HEK293 (cell line): ENCODE measurements around the gene KPTN.

Experiments
- MYNN ChIP-seq: fragments of 450-650 bp; formaldehyde crosslinking; IDR thresholded peaks from 2 replicates; pipeline ENCODE4 v1.5.1; 2016; ENCODE audit warnings: missing biosample characterization, missing genetic modification characterization, borderline replicate concordance
- WT1 ChIP-seq: fragments of 450-650 bp; formaldehyde crosslinking; IDR thresholded peaks from 2 replicates; pipeline ENCODE4 v1.5.1; 2016; ENCODE audit warnings: missing biosample characterization, missing genetic modification characterization
- YY2 ChIP-seq: fragments of 450-650 bp; formaldehyde crosslinking; IDR thresholded peaks from 2 replicates; pipeline ENCODE4 v1.5.1; 2016; ENCODE audit warnings: missing biosample characterization, missing genetic modification characterization
- ZNF146 ChIP-seq: fragments of 450-650 bp; formaldehyde crosslinking; IDR thresholded peaks from 2 replicates; pipeline ENCODE4 v1.5.1; 2016; ENCODE audit warnings: missing biosample characterization, missing genetic modification characterization
- ZNF16 ChIP-seq: fragments of 450-650 bp; formaldehyde crosslinking; IDR thresholded peaks from 2 replicates; pipeline ENCODE4 v1.5.1; 2016; ENCODE audit warnings: low read depth, missing biosample characterization, missing genetic modification characterization
- ZNF169 ChIP-seq: fragments of 450-650 bp; formaldehyde crosslinking; IDR thresholded peaks from 2 replicates; pipeline ENCODE4 v1.5.1; 2016; ENCODE audit warnings: missing biosample characterization, missing genetic modification characterization
- ZNF354C ChIP-seq: fragments of 450-650 bp; formaldehyde crosslinking; IDR thresholded peaks from 2 replicates; pipeline ENCODE4 v1.5.1; 2016; ENCODE audit warnings: missing biosample characterization, missing genetic modification characterization, low read depth, borderline replicate concordance
- ZNF600 ChIP-seq: fragments of 450-650 bp; formaldehyde crosslinking; IDR thresholded peaks from 2 replicates; pipeline ENCODE4 v1.5.1; 2016; ENCODE audit warnings: missing biosample characterization, missing genetic modification characterization
- ZNF670 ChIP-seq: fragments of 450-650 bp; formaldehyde crosslinking; IDR thresholded peaks from 2 replicates; pipeline ENCODE4 v1.5.1; 2016; ENCODE audit warnings: missing biosample characterization, missing genetic modification characterization, low read depth
- ZNF830 ChIP-seq: fragments of 450-650 bp; IDR thresholded peaks from 2 replicates; pipeline ENCODE4 v1.5.0; 2018; ENCODE audit warnings: missing biosample characterization, missing genetic modification characterization, low read depth, mild to moderate bottlenecking, moderate library complexity
- ZNF843 ChIP-seq: fragments of 450-650 bp; formaldehyde crosslinking; IDR thresholded peaks from 2 replicates; pipeline ENCODE4 v1.5.1; 2016; ENCODE audit warnings: missing biosample characterization, missing genetic modification characterization
- ZXDB ChIP-seq: fragments of 450-650 bp; formaldehyde crosslinking; IDR thresholded peaks from 2 replicates; pipeline ENCODE4 v1.5.1; 2016; ENCODE audit warnings: missing biosample characterization, missing genetic modification characterization
- TF ChIP-seq, protein P1 (sequence below): fragments of 450-650 bp; formaldehyde crosslinking; IDR thresholded peaks from 2 replicates; pipeline ENCODE4 v1.5.1; 2016; ENCODE audit warnings: missing biosample characterization, missing genetic modification characterization
- TF ChIP-seq, protein P2 (sequence below): fragments of 450-650 bp; formaldehyde crosslinking; IDR thresholded peaks from 2 replicates; pipeline ENCODE4 v1.5.1; 2017; ENCODE audit warnings: missing biosample characterization, missing genetic modification characterization
- TF ChIP-seq, protein P3 (sequence below): fragments of 450-650 bp; formaldehyde crosslinking; IDR thresholded peaks from 2 replicates; pipeline ENCODE4 v1.5.1; 2017; ENCODE audit warnings: missing biosample characterization, missing genetic modification characterization
- TF ChIP-seq, protein P4 (sequence below): fragments of 450-650 bp; formaldehyde crosslinking; IDR thresholded peaks from 2 replicates; pipeline ENCODE4 v1.5.1; 2016; ENCODE audit warnings: missing biosample characterization, missing genetic modification characterization
- TF ChIP-seq, protein P5 (sequence below): fragments of 450-650 bp; IDR thresholded peaks from 2 replicates; pipeline ENCODE4 v1.5.1; 2018; ENCODE audit warnings: missing biosample characterization, missing genetic modification characterization

The KPTN gene

DNA sequence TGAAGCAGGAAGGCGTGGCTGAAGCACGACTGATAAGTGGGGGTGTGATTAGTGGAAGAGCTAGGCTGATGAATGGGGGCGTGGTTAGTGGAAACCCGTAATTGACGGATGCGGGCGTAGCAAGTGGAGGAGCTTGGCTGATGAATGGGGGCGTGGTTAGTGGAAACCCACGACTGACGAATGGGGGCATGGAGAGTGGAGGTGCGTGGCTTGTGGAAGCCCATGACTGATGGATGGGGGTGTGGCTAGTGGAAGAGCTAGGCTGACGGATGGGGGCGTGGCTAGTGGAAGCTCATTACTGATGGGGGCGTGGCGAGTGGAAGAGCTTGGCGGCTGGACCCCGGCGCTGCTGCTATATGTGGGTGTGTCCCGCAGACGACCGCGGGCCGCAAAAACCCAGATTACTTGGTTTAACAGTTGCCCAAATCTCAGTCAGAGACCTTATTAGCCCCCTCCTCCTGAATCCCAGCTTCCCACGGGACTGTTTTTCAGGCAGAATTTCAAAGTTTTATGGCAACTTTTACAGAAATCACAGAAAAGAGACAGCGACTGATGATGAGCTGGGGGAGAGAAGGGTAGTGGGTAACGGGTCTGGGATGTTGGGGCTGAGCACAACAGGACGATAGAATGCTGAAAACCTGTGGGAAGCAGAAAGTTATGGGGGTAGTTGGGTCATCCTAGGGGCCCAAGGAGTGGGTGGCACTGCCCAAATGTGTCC is 55.7 kb downstream of the KPTN start (continued):
- TF ChIP-seq, protein P1, sequence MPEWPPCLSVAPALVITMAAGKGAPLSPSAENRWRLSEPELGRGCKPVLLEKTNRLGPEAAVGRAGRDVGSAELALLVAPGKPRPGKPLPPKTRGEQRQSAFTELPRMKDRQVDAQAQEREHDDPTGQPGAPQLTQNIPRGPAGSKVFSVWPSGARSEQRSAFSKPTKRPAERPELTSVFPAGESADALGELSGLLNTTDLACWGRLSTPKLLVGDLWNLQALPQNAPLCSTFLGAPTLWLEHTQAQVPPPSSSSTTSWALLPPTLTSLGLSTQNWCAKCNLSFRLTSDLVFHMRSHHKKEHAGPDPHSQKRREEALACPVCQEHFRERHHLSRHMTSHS (tag by site-specific recombination) = no peak
- TF ChIP-seq MYNN (tag by site-specific recombination) (no peak), ZNF600 (tag by site-specific recombination) (no peak), YY2 (no peak), ZNF169 (tag by site-specific recombination) (no peak), WT1 (tag by site-specific recombination) (no peak), ZNF830 (tag by site-specific recombination) (no peak), ZNF146 (tag by site-specific recombination) (no peak), ZXDB (tag by site-specific recombination) (peak; percentile 70; the same call in 1 of the 2 replicates), ZNF354C (tag by site-specific recombination) (no peak), ZNF16 (tag by site-specific recombination) (no peak), ZNF843 (no peak), ZNF670 (tag by site-specific recombination) (no peak)
- TF ChIP-seq, protein P2, sequence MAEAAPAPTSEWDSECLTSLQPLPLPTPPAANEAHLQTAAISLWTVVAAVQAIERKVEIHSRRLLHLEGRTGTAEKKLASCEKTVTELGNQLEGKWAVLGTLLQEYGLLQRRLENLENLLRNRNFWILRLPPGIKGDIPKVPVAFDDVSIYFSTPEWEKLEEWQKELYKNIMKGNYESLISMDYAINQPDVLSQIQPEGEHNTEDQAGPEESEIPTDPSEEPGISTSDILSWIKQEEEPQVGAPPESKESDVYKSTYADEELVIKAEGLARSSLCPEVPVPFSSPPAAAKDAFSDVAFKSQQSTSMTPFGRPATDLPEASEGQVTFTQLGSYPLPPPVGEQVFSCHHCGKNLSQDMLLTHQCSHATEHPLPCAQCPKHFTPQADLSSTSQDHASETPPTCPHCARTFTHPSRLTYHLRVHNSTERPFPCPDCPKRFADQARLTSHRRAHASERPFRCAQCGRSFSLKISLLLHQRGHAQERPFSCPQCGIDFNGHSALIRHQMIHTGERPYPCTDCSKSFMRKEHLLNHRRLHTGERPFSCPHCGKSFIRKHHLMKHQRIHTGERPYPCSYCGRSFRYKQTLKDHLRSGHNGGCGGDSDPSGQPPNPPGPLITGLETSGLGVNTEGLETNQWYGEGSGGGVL = no peak
- TF ChIP-seq, protein P3, sequence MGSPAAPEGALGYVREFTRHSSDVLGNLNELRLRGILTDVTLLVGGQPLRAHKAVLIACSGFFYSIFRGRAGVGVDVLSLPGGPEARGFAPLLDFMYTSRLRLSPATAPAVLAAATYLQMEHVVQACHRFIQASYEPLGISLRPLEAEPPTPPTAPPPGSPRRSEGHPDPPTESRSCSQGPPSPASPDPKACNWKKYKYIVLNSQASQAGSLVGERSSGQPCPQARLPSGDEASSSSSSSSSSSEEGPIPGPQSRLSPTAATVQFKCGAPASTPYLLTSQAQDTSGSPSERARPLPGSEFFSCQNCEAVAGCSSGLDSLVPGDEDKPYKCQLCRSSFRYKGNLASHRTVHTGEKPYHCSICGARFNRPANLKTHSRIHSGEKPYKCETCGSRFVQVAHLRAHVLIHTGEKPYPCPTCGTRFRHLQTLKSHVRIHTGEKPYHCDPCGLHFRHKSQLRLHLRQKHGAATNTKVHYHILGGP (tag by site-specific recombination) = no peak
- TF ChIP-seq, protein P4, sequence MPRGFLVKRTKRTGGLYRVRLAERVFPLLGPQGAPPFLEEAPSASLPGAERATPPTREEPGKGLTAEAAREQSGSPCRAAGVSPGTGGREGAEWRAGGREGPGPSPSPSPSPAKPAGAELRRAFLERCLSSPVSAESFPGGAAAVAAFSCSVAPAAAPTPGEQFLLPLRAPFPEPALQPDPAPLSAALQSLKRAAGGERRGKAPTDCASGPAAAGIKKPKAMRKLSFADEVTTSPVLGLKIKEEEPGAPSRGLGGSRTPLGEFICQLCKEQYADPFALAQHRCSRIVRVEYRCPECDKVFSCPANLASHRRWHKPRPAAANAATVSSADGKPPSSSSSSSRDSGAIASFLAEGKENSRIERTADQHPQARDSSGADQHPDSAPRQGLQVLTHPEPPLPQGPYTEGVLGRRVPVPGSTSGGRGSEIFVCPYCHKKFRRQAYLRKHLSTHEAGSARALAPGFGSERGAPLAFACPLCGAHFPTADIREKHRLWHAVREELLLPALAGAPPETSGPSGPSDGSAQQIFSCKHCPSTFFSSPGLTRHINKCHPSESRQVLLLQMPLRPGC (tag by site-specific recombination) = no peak
- TF ChIP-seq, protein P5, sequence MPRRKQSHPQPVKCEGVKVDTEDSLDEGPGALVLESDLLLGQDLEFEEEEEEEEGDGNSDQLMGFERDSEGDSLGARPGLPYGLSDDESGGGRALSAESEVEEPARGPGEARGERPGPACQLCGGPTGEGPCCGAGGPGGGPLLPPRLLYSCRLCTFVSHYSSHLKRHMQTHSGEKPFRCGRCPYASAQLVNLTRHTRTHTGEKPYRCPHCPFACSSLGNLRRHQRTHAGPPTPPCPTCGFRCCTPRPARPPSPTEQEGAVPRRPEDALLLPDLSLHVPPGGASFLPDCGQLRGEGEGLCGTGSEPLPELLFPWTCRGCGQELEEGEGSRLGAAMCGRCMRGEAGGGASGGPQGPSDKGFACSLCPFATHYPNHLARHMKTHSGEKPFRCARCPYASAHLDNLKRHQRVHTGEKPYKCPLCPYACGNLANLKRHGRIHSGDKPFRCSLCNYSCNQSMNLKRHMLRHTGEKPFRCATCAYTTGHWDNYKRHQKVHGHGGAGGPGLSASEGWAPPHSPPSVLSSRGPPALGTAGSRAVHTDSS (tag by site-specific recombination) = no peak
